ENCODE measurements around the gene MAP3K4. TPM values are rescaled to one million over a fixed set of nuclear protein-coding genes. Genes with fewer than 3 reads are reported as not detected.

MAP3K4 gene
- total RNA-seq, 1 experiment from 2014 or later: 27.9 TPM

- Histone ChIP-seq H3K4me1 (ENCODE audit: insufficient read depth, low read length) (peaks cover 24% of the 10 kb centered on the region), H3F3A (ENCODE audit: low read length, unreplicated experiment) (no peaks in the 10 kb centered on the region), H4K20me1 (ENCODE audit: low read length) (no peaks in the 10 kb centered on the region), H3K79me2 (ENCODE audit: low read length) (no peaks in the 10 kb centered on the region), H3K4me3 (ENCODE audit: low read length) (no peak overlapping the region), H3K9me3 (ENCODE audit: low read length) (no peaks in the 10 kb centered on the region), H3K9ac (ENCODE audit: low read length) (no peak overlapping the region), H3K9me2 (replicated peaks; ENCODE audit: low read length) (no peaks in the 10 kb centered on the region), H3K4me2 (ENCODE audit: low read length) (no peak overlapping the region), H3K27ac (ENCODE audit: low read length) (no peak overlapping the region), H2AFZ (ENCODE audit: low read length) (no peak overlapping the region), H3K36me3 (ENCODE audit: low read depth, low read length) (peaks cover 35% of the 10 kb centered on the region), H3K27me3 (ENCODE audit: low read length) (no peaks in the 10 kb centered on the region)
- DNase-seq (peak; percentile 13), ATAC-seq (no peak)
- POLR2A ChIA-PET (ENCODE audit: unreplicated experiment): no interaction called here
- no TSS peak for BruUV-seq (replicated peaks)
- TF ChIP-seq EZH2phosphoT487 (IDR thresholded peaks at IDR 0.05; ENCODE audit: borderline replicate concordance, low read length): no peak
- no peak for TF ChIP-seq EZH2 (IDR thresholded peaks at IDR 0.05; ENCODE audit: low read length, unreplicated experiment)
- TF ChIP-seq, protein P1, sequence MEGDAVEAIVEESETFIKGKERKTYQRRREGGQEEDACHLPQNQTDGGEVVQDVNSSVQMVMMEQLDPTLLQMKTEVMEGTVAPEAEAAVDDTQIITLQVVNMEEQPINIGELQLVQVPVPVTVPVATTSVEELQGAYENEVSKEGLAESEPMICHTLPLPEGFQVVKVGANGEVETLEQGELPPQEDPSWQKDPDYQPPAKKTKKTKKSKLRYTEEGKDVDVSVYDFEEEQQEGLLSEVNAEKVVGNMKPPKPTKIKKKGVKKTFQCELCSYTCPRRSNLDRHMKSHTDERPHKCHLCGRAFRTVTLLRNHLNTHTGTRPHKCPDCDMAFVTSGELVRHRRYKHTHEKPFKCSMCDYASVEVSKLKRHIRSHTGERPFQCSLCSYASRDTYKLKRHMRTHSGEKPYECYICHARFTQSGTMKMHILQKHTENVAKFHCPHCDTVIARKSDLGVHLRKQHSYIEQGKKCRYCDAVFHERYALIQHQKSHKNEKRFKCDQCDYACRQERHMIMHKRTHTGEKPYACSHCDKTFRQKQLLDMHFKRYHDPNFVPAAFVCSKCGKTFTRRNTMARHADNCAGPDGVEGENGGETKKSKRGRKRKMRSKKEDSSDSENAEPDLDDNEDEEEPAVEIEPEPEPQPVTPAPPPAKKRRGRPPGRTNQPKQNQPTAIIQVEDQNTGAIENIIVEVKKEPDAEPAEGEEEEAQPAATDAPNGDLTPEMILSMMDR (conservative IDR thresholded peaks at IDR 0.05; ENCODE audit: low read depth, low read length): no peak
- intact Hi-C loops (cut with micrococcal nuclease): loop anchor here (10.0 kb wide), 1 partner anchor 161 kb away; no protein-coding TSS in a partner anchor
- CTCF ChIA-PET: no interaction called here
These were observed 104.3 kb downstream of the MAP3K4 start for GRCh38 chr6:161095916-161096315.

- no peaks in the 10 kb centered on the region for H3K9me3 ChIP-seq (ENCODE audit: low read length)
- ChIA-PET CTCF (no interaction called here), POLR2A (ENCODE audit: unreplicated experiment) (no interaction called here)
- no peak for DNase-seq
- no peak overlapping the region for H2AFZ ChIP-seq (ENCODE audit: low read length)
- no peak for ATAC-seq
- no peak overlapping the region for H3K4me2 ChIP-seq (ENCODE audit: low read length)
- H3K27ac ChIP-seq (ENCODE audit: low read length): no peak overlapping the region
- no peak overlapping the region for H3K4me3 ChIP-seq (ENCODE audit: low read length)
- H3K9ac ChIP-seq (ENCODE audit: low read length): no peak overlapping the region
- TF ChIP-seq, protein P1 (conservative IDR thresholded peaks at IDR 0.05; ENCODE audit: low read depth, low read length): no peak
- TF ChIP-seq EZH2 (IDR thresholded peaks at IDR 0.05; ENCODE audit: low read length, unreplicated experiment) (no peak), EZH2phosphoT487 (IDR thresholded peaks at IDR 0.05; ENCODE audit: borderline replicate concordance, low read length) (no peak)
- H3K27me3 ChIP-seq (ENCODE audit: low read length): no peaks in the 10 kb centered on the region
- H3K79me2 ChIP-seq (ENCODE audit: low read length): no peaks in the 10 kb centered on the region
- BruUV-seq (replicated peaks): no TSS peak
- intact Hi-C loops (cut with micrococcal nuclease): loop anchor here (2.0 kb wide), 1 partner anchor 275 kb away; no protein-coding TSS in a partner anchor
- no peaks in the 10 kb centered on the region for H3K9me2 ChIP-seq (replicated peaks; ENCODE audit: low read length)
- H4K20me1 ChIP-seq (ENCODE audit: low read length): no peaks in the 10 kb centered on the region
- H3K4me1 ChIP-seq (ENCODE audit: insufficient read depth, low read length): peaks cover 16% of the 10 kb centered on the region
- H3F3A ChIP-seq (ENCODE audit: low read length, unreplicated experiment): peaks cover 3% of the 10 kb centered on the region
- H3K36me3 ChIP-seq (ENCODE audit: low read depth, low read length): peaks cover 37% of the 10 kb centered on the region
These were observed 108.5 kb downstream of the MAP3K4 start for GRCh38 chr6:161100072-161100471.

DNA sequence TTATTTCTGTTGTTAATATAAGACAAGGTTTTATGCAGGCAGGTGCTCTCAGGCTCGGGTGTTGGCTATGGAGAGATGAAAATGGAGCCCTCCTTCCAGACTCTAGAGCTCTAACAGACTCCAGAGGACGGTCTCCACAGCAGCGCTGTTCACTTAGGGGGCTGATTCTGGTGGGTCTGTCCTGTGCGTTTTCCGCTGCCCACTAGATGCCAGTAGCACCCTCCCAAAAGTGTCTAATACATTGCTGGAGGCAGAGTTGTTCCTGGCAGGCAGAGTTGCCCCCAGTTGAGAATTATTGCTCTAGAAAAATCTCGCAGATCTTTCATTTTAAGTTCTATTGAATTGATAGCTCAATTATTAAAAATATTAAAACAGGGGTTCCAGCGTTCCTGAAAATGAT is 109.9 kb downstream of the MAP3K4 start:
- peaks cover 34% of the 10 kb centered on the region; the same call in 1 of the 2 replicates for H3K36me3 ChIP-seq (ENCODE audit: low read depth, low read length)
- intact Hi-C loops (cut with micrococcal nuclease): loop anchor here (2.0 kb wide), 1 partner anchor 273 kb away; no protein-coding TSS in a partner anchor

More for the DNA sequence above, 109.9 kb downstream of the MAP3K4 start:
- Histone ChIP-seq H3F3A (ENCODE audit: low read length, unreplicated experiment) (peaks cover 3% of the 10 kb centered on the region), H3K79me2 (ENCODE audit: low read length) (no peaks in the 10 kb centered on the region), H3K4me2 (ENCODE audit: low read length) (no peak overlapping the region), H3K9me3 (ENCODE audit: low read length) (no peaks in the 10 kb centered on the region), H3K9ac (ENCODE audit: low read length) (no peak overlapping the region), H3K27me3 (ENCODE audit: low read length) (no peaks in the 10 kb centered on the region), H3K4me1 (ENCODE audit: insufficient read depth, low read length) (peaks cover 20% of the 10 kb centered on the region), H3K9me2 (replicated peaks; ENCODE audit: low read length) (no peaks in the 10 kb centered on the region), H2AFZ (ENCODE audit: low read length) (no peak overlapping the region), H3K27ac (ENCODE audit: low read length) (no peak overlapping the region), H4K20me1 (ENCODE audit: low read length) (no peaks in the 10 kb centered on the region), H3K4me3 (ENCODE audit: low read length) (no peak overlapping the region)
- ChIA-PET CTCF (interaction anchor here (0.6 kb wide), 1 partner anchor 273 kb away, joined by 3 read pairs; no protein-coding TSS in a partner anchor), POLR2A (ENCODE audit: unreplicated experiment) (no interaction called here)
- no peak for DNase-seq
- no TSS peak for BruUV-seq (replicated peaks)
- no peak for ATAC-seq
- TF ChIP-seq EZH2 (IDR thresholded peaks at IDR 0.05; ENCODE audit: low read length, unreplicated experiment): no peak
- TF ChIP-seq, protein P1 (conservative IDR thresholded peaks at IDR 0.05; ENCODE audit: low read depth, low read length): peak; percentile 37
